CD4-positive, alpha-beta T cell (primary cell): ENCODE measurements around the gene COL4A3. TPM values are rescaled to one million over a fixed set of nuclear protein-coding genes. Genes with fewer than 3 reads are reported as not detected.

ENCODE experiments used
- ATAC-seq: fragments of 200-7000 bp; cut with Tn5 transposase; one replicate; pipeline ENCODE4 v1.10.0; 2022; ENCODE audit warnings: mild to moderate bottlenecking; ENCODE audit not compliant: poor library complexity
- CTCF ChIA-PET: fragments of 350-600 bp; sonication (Branson Sonifier 250); formaldehyde crosslinking; loops from one replicate; lab custom pipeline; 2021; ENCODE audit warnings: antibody characterized with exemption, inconsistent platforms; lab: Charles Lee
- POLR2A ChIA-PET: fragments of 350-600 bp; sonication (Branson Sonifier 250); formaldehyde crosslinking; loops from one replicate; lab custom pipeline; 2021; ENCODE audit warnings: antibody characterized with exemption, inconsistent platforms; lab: Charles Lee
- DNase-seq, 14 experiments: peaks; one replicate each; pipeline ENCODE4 v3.0.0-alpha.2; 2013 to 2020; ENCODE audit warnings: mixed read lengths in 2 of 14
- H3K27ac ChIP-seq, 2 donors: one replicate each; pipeline versions ENCODE4 v1.5.1 to v1.7.0; 2013; ENCODE audit warnings: low read length in 2 of 2, low read depth in 1 of 2, mild to moderate bottlenecking in 1 of 2
- H3K27me3 ChIP-seq, 2 experiments: 1 replicate in 1 of 2; 2 replicates in 1 of 2; pipeline versions ENCODE4 v1.6.1 to v1.7.0; 2013; ENCODE audit warnings: low read length in 2 of 2, control low read depth in 1 of 2, mild to moderate bottlenecking in 1 of 2, moderate library complexity in 1 of 2; ENCODE audit not compliant: insufficient read depth in 2 of 2, control insufficient read depth in 1 of 2
- H3K36me3 ChIP-seq: one replicate; pipeline ENCODE4 v1.6.1; 2013; ENCODE audit warnings: low read length, control low read depth; ENCODE audit not compliant: insufficient read depth
- H3K4me1 ChIP-seq: one replicate; pipeline ENCODE4 v1.6.1; 2013; ENCODE audit warnings: low read length, control low read depth; ENCODE audit not compliant: insufficient read depth
- H3K4me3 ChIP-seq: one replicate; pipeline ENCODE4 v1.5.1; 2013; ENCODE audit warnings: mild to moderate bottlenecking, low read length, moderate library complexity
- H3K9me3 ChIP-seq, 2 experiments: 1 replicate in 1 of 2; 2 replicates in 1 of 2; pipeline versions ENCODE4 v1.6.1 to v1.7.0; 2013; ENCODE audit warnings: low read length in 2 of 2, mild to moderate bottlenecking in 2 of 2, control low read depth in 1 of 2, moderate library complexity in 1 of 2; ENCODE audit not compliant: control insufficient read depth in 1 of 2, insufficient read depth in 1 of 2
- H3K27ac Mint-ChIP-seq: one replicate; pipeline ENCODE4 v1.8.0; 2020; ENCODE audit warnings: mixed read lengths
- H3K27me3 Mint-ChIP-seq: one replicate; pipeline ENCODE4 v1.8.0; 2021; ENCODE audit warnings: mixed read lengths
- H3K36me3 Mint-ChIP-seq: one replicate; pipeline ENCODE4 v1.8.0; 2021; ENCODE audit warnings: low read depth, mixed read lengths
- H3K4me1 Mint-ChIP-seq: one replicate; pipeline ENCODE4 v1.8.0; 2021; ENCODE audit warnings: low read depth, mixed read lengths
- H3K4me3 Mint-ChIP-seq: one replicate; pipeline ENCODE4 v1.8.0; 2020; ENCODE audit warnings: mild to moderate bottlenecking, mixed read lengths
- H3K9me3 Mint-ChIP-seq: one replicate; pipeline ENCODE4 v1.8.0; 2020; ENCODE audit warnings: mixed read lengths
- intact Hi-C, 2 experiments: fragments of 100-400 bp; cut with DNase I in 1 of 2; cut with micrococcal nuclease in 1 of 2; formaldehyde crosslinking; loops; one replicate each; pipeline versions ENCODE4 v1.15.1 to v1.9.0; 2023 to 2025; cut with DNase I, micrococcal nuclease
- total RNA-seq, 174 experiments: library from RNA in 2 of 174; stranded (reverse) in 2 of 174; gene quantifications; one replicate each; pipeline ENCODE4 v1.2.3 and lab custom pipeline; 2021 to 2026
- TF ChIP-seq, protein P1 (sequence below): fragments of 200-600 bp; IDR thresholded peaks from one replicate; pipeline ENCODE4 v1.8.0; 2022; ENCODE audit warnings: antibody characterized with exemption, mild to moderate bottlenecking

Gene COL4A3
- total RNA-seq, 2 experiments from 2014 or later, result not detected

GRCh38 chr2:227322530-227323205, 158.2 kb downstream of the COL4A3 start:
- Histone ChIP-seq H3K36me3 (no peaks in the 10 kb centered on the region), H3K9me3 (peaks cover 3 to 8% of the 10 kb centered on the region in 2 experiments), H3K27me3 (no peaks in the 10 kb centered on the region), H3K4me1 (peaks cover 22% of the 10 kb centered on the region), H3K4me3 (no peak overlapping the region), H3K27ac (no peak overlapping the region)
- Mint-ChIP-seq H3K4me3 (peak overlapping the region; percentile 57), H3K4me1 (peaks cover 37% of the 10 kb centered on the region), H3K36me3 (peaks cover 18% of the 10 kb centered on the region), H3K9me3 (no peaks in the 10 kb centered on the region), H3K27me3 (peaks cover 3% of the 10 kb centered on the region), H3K27ac (no peak overlapping the region)
- POLR2A ChIA-PET, result no interaction called here
- DNase-seq (peak in 1 of 14 experiments; percentile 8), ATAC-seq (no peak)
- CTCF ChIA-PET, result no interaction called here
- TF ChIP-seq, protein P1, sequence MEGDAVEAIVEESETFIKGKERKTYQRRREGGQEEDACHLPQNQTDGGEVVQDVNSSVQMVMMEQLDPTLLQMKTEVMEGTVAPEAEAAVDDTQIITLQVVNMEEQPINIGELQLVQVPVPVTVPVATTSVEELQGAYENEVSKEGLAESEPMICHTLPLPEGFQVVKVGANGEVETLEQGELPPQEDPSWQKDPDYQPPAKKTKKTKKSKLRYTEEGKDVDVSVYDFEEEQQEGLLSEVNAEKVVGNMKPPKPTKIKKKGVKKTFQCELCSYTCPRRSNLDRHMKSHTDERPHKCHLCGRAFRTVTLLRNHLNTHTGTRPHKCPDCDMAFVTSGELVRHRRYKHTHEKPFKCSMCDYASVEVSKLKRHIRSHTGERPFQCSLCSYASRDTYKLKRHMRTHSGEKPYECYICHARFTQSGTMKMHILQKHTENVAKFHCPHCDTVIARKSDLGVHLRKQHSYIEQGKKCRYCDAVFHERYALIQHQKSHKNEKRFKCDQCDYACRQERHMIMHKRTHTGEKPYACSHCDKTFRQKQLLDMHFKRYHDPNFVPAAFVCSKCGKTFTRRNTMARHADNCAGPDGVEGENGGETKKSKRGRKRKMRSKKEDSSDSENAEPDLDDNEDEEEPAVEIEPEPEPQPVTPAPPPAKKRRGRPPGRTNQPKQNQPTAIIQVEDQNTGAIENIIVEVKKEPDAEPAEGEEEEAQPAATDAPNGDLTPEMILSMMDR, result no peak
- intact Hi-C loops, result loop anchor here in 1 of 2 experiments (5.0 to 10.0 kb wide), 2 partner anchors 150 to 528 kb away; partner anchors contain the start of genes AGFG1 and IRS1

- Histone ChIP-seq H3K4me3 (no peak overlapping the region), H3K27ac (no peak overlapping the region), H3K27me3 (no peaks in the 10 kb centered on the region), H3K9me3 (peaks cover 0 to 8% of the 10 kb centered on the region in 2 experiments), H3K36me3 (peaks cover 4% of the 10 kb centered on the region), H3K4me1 (peaks cover 22% of the 10 kb centered on the region)
- Mint-ChIP-seq H3K27me3 (no peaks in the 10 kb centered on the region), H3K4me3 (peak overlapping the region; percentile 94), H3K36me3 (peaks cover 22% of the 10 kb centered on the region), H3K9me3 (no peaks in the 10 kb centered on the region), H3K27ac (peak overlapping the region; percentile 92), H3K4me1 (peaks cover 48% of the 10 kb centered on the region)
- POLR2A ChIA-PET, result interaction anchor here (1.1 to 2.1 kb wide), 2 partner anchors 18 to 488 kb away, joined by 3 to 5 read pairs; partner anchors contain the start of gene RHBDD1
- intact Hi-C loops, result loop anchor here in 1 of 2 experiments (5.0 to 10.0 kb wide), 2 partner anchors 148 to 529 kb away; partner anchors contain the start of genes AGFG1 and IRS1
- TF ChIP-seq, protein P1, result no peak
- CTCF ChIA-PET, result no interaction called here
- ATAC-seq (no peak), DNase-seq (no peak)
Measured at GRCh38 chr2:227323818-227324217, 159.4 kb downstream of the COL4A3 start.

DNA sequence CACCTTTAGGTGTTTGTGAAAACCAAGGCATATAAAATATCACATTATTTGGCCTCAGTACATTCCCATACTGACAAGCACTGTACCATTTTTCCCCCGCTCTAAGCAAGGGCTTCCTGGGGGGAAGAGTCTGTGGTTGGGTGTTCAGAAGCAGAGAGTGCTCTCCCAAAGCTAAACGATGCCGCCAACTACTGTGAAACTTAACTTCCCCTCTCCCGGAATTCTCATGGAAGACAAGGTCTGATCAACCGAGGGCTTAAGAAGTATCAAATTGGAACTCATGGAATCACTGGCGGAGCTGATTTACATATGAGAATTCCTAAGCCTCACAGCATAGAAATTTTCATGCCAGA, 160.2 kb downstream of the COL4A3 start:
- Mint-ChIP-seq H3K36me3 (peaks cover 29% of the 10 kb centered on the region), H3K27me3 (no peaks in the 10 kb centered on the region), H3K9me3 (no peaks in the 10 kb centered on the region), H3K27ac (peak overlapping the region; percentile 92), H3K4me1 (peaks cover 56% of the 10 kb centered on the region), H3K4me3 (peak overlapping the region; percentile 94)
- Histone ChIP-seq H3K4me1 (peaks cover 22% of the 10 kb centered on the region), H3K27ac (peak overlapping the region in 1 of 2 donors; percentile 4), H3K9me3 (peaks cover 0 to 8% of the 10 kb centered on the region in 2 experiments), H3K4me3 (peak overlapping the region; percentile 82), H3K27me3 (no peaks in the 10 kb centered on the region), H3K36me3 (peaks cover 7% of the 10 kb centered on the region)
- DNase-seq (peak in 1 of 14 experiments; percentile 15), ATAC-seq (peak; percentile 12)
- CTCF ChIA-PET, result interaction anchor here (1.2 kb wide), 1 partner anchor 86 kb away, joined by 5 read pairs; no protein-coding TSS in a partner anchor
- TF ChIP-seq, protein P1, result no peak
- intact Hi-C loops, result loop anchor here in 1 of 2 experiments (5.0 to 10.0 kb wide), 2 partner anchors 148 to 530 kb away; partner anchors contain the start of genes AGFG1 and IRS1
- POLR2A ChIA-PET, result interaction anchor here (1.1 to 2.1 kb wide), 3 partner anchors 11 to 488 kb away, joined by 3 to 5 read pairs (median 4); partner anchors contain the start of gene RHBDD1
